GM18505 (cell line): ENCODE data around the gene CYP19A1.
"Not testable (repeated sequence)": the region's sequence is repeated elsewhere in the genome, so short reads cannot be mapped to it uniquely, and the experiment has no call there.

Experiments
- ATAC-seq: cut with Tn5 transposase; IDR thresholded peaks from one replicate; pipeline ENCODE4 v1.9.1; 2021; ENCODE audit not compliant: unreplicated experiment
- POLR2A ChIP-seq: IDR thresholded peaks from 4 replicates; pipeline ENCODE4 v1.6.1; 2011; ENCODE audit warnings: borderline replicate concordance; ENCODE audit not compliant: insufficient read depth, insufficient read length; ENCODE audit errors: extremely low read depth

CYP19A1 gene

GRCh38 chr15:51263726-51264125, 74.7 kb downstream of the CYP19A1 start:
- no peak for TF ChIP-seq POLR2A
- ATAC-seq = no peak

DNA sequence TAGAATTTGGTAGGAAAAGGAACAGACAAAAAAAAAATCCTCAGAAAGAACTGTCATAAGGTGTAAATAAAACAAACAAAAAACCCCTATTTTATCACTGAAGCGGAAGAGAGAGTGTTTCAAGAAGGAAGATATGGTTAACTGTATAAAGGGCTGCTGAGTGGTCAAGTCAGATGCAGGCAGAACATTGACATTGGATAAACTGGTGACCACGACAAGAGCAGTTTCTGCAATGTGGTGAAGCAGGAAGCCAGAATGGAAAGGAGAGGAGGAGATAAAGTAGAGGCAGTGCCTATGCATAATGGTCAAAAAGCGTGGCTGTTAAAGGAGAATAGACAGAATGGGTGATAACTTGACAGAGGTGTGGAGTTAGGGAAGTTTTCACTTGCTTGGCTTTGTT, 75.3 kb downstream of the CYP19A1 start:
- ATAC-seq = no peak
- TF ChIP-seq POLR2A = no peak

DNA sequence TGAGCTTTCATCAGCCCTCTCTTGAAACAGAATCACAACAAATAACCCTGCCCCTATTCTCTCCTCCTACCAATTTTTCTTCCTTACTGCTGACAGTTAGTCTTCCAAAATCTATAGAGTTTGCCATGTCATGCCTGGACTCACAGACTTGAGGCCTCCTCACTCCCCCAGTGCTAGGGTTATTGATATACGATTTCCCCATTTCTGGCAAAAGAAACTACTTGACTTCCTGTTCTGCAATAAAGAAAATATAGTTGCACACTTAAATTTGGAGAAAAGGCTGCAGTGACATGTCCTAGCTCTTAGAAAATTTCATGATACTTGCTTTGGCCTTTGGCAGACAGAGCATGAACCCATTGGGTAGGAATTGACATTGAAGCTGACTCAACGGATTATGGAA, 75.9 kb downstream of the CYP19A1 start:
- ATAC-seq = no peak
- no peak for TF ChIP-seq POLR2A

GRCh38 chr15:51261113-51261512, 77.3 kb downstream of the CYP19A1 start:
- not testable (repeated sequence) for ATAC-seq

DNA sequence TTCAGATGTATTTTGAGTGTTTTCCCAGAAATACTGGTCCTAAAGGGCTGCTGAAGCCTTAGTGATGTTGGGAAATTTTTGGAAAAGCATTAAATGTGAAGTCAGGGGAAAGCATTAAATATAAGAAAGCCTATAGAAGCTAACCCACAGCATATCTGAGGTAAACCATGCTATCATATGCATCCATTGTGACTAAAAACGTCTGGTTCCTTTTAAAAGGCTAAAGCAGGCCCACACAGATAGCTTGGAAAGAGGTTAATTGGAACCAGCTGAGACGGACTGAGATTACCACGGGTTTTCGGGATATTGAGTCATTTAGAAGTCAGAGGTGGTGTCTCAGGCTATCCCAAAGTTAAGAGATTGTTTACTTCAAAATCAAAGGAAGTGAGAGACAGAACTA, 78.2 kb downstream of the CYP19A1 start:
- no peak for TF ChIP-seq POLR2A
- ATAC-seq = no peak

- no peak for TF ChIP-seq POLR2A
These were observed 82.9 kb downstream of the CYP19A1 start for GRCh38 chr15:51255533-51255932.

DNA sequence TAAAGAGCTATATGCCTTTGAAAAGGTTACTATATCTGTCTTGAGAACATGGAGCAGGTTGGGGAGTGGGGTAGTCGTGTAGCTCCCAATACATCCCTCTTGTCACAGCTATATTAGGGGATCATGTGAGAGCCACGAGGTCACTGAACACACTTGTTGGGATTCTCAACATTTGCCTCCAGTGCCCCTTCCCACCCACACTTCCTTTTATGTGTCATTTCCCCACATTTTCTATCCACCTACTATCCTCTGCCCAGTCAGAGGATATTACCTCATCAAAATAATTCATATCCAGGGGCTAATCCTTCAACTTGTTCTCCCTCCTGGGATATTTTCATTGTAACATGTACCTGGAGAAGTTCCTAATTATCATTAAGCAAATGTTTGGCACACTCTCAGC, 85.0 kb downstream of the CYP19A1 start:
- ATAC-seq = no peak
- TF ChIP-seq POLR2A = no peak

More at GRCh38 chr15:51255533-51255932, 82.9 kb downstream of the CYP19A1 start:
- no peak for ATAC-seq

DNA sequence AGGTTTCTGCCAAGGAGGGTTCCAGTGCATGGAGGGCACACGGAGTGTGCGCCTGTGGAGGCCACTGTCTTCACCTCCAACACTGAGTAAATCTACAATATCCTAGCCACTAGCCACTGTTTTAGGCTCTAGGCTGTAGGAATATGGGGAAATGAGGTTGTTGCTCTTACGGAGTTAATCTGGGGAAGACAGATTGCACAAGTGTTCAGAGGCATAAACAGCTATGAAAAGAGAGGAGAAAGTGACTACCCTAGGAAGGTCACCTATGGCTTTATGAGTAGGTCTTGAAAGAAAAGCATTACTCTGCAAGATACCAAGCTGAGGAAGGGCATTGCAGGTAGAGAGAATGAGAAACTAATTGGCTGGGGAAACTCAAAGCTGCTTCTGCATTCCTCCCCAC, 85.7 kb downstream of the CYP19A1 start:
- no peak for ATAC-seq
- no peak for TF ChIP-seq POLR2A

DNA sequence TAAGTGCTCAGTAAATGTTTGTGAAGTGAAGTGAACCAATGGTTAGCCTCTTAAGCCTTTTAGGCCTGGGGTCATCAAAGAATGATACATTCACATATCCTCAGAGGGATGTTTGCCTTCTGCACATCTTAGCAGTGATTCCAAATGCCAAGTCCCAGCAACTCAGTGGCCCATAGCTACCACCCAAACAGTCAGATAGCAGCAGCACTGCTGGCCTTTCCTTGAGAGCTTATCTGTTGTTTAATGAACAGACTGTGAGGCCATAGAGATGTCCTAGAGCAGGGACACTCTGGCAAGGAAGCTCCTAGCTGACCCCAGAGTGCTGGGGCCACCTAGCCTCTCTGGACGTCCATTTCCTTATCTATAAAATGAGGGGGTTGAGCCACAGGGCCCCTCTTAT, 86.8 kb downstream of the CYP19A1 start:
- no peak for TF ChIP-seq POLR2A
- ATAC-seq = no peak

GRCh38 chr15:51250217-51251011, 88.0 kb downstream of the CYP19A1 start:
- TF ChIP-seq POLR2A = no peak
- no peak for ATAC-seq

DNA sequence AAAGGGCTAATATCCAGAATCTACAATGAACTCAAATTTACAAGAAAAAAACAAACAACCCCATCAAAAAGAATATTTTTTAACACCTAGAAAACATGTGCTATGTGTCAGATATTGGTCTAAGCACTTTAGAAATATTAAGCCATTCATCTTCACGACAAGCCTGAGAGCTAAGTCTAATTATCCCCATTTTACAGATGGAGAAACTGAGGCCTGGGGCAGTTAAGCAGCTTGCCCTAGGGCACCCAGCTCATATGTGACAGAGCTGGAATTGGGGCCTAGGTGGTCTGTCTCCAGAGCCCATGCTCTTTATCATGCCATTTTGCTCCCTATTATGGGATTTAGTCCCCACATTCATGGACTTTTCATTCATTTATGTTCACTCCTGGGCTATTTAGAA, 92.8 kb downstream of the CYP19A1 start:
- ATAC-seq = no peak
- no peak for TF ChIP-seq POLR2A

DNA sequence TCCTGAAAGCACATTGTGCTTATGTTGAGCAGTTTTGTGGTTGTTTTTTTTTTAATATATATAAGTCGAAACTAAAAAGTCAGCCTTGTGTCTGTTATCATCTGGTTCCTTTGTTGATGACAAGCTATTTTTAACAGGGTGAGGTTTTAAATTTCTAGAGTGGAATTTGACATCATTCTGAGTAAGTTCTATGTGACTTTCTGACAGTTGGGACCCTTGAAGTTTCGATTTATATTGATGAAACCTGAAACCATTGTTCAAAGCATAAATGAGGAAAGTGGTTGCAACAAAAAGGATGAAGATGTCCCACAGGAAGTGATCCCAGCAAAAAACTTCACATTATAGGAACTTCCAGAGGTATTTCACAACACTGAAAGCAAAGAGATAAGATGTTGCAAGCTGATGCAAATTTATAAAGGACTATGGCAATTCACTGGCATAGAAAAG, 94.0 kb downstream of the CYP19A1 start:
- ATAC-seq = no peak
- TF ChIP-seq POLR2A = no peak

DNA sequence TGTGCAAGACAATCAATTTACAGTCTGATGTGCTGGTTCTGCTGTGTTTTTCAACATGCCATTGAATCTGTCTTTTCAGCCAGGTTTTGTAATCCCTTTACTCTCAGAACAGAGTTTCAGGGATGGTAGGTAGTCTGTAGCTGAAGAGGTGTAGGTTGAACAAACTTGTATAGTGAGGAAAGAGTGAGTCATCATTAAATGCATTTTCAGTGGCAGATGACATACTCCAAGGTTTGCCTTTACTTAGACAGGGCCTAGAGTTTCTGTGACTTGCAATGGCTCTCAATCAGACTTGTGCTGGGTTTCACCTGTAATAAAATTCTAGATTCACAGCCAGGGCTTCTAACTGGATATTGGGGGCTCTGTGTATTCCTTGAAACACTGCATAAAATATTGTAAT, 94.6 kb downstream of the CYP19A1 start:
- no peak for ATAC-seq
- no peak for TF ChIP-seq POLR2A

- no peak for ATAC-seq
- TF ChIP-seq POLR2A = no peak
These were observed 98.3 kb downstream of the CYP19A1 start for GRCh38 chr15:51240066-51240465.

- no peak for TF ChIP-seq POLR2A
- ATAC-seq = no peak
These were observed 100.6 kb downstream of the CYP19A1 start for GRCh38 chr15:51237816-51238215.
